ENCODE data around the gene IGFBPL1. TPM values are rescaled to one million over a fixed set of nuclear protein-coding genes. Genes with fewer than 3 reads are reported as not detected.
A peak's percentile ranks its signal among the peaks of the same experiment; 100 is the strongest.

IGFBPL1 gene
- total and polyA plus RNA-seq, 2 of the 13 experiments (the other 11 are each of a cell fraction or from before 2014, with no cell fraction given): 0.24 TPM; not detected in 1

GRCh38 chr9:38386319-38386895, 37.8 kb downstream of the IGFBPL1 start (continued):
- TF ChIP-seq ARNT2 (CRISPR knock-in tag; IDR thresholded peaks at IDR 0.05; ENCODE audit: low read depth) (no peak), RERE (CRISPR knock-in tag; IDR thresholded peaks at IDR 0.05; ENCODE audit: low read depth) (peak; percentile 46; the same call in 1 of the 2 replicates), RXRA (CRISPR knock-in tag; IDR thresholded peaks at IDR 0.05) (0 out of 2 replicates have a peak, but pooled peaks have one; percentile 20), RBM39 (IDR thresholded peaks at IDR 0.05; ENCODE audit: low read depth, low read length, poor library complexity, severe bottlenecking) (no peak), HOXA9 (CRISPR knock-in tag; IDR thresholded peaks at IDR 0.05; ENCODE audit: borderline replicate concordance) (no peak), NPAS2 (CRISPR knock-in tag; IDR thresholded peaks at IDR 0.05; ENCODE audit: borderline replicate concordance) (no peak), NR2F1 (CRISPR knock-in tag; IDR thresholded peaks at IDR 0.05) (no peak), ZNF572 (CRISPR knock-in tag; IDR thresholded peaks at IDR 0.05) (no peak), ATM (IDR thresholded peaks at IDR 0.05; ENCODE audit: borderline replicate concordance) (no peak), ZNF557 (CRISPR knock-in tag; IDR thresholded peaks at IDR 0.05) (no peak), ZNF878 (CRISPR knock-in tag; IDR thresholded peaks at IDR 0.05) (no peak), ZBTB40 (IDR thresholded peaks at IDR 0.05) (no peak), ZBTB40 (CRISPR knock-in tag; IDR thresholded peaks at IDR 0.05) (no peak), ZBTB1 (CRISPR knock-in tag; IDR thresholded peaks at IDR 0.05; ENCODE audit: borderline replicate concordance) (no peak), SOX6 (IDR thresholded peaks at IDR 0.05) (no peak), SOX6 (CRISPR knock-in tag; IDR thresholded peaks at IDR 0.05) (peak; percentile 79)

Data from HepG2 (cell line).